Upper lobe of left lung (tissue), 6 donors: ENCODE measurements around the gene BOLA1. TPM values are rescaled to one million over a fixed set of nuclear protein-coding genes. Genes with fewer than 3 reads are reported as not detected.
"Not testable (repeated sequence)": the region's sequence is repeated elsewhere in the genome, so short reads cannot be mapped to it uniquely, and the experiment has no call there.

Experiments
- ATAC-seq, 2 donors: fragments of 200-7000 bp; cut with Tn5 transposase; one replicate each; pipeline ENCODE4 v1.9.1; 2022; ENCODE audit warnings: mild to moderate bottlenecking in 2 of 2, moderate library complexity in 2 of 2; ENCODE audit not compliant: low FRiP score in 2 of 2
- DNase-seq, 2 donors: peaks; one replicate each; pipeline ENCODE4 v3.0.0-alpha.2; 2019 to 2020
- H3K27ac ChIP-seq, 4 donors: fragments of 200-600 bp; sonication (generic); one replicate each; pipeline ENCODE4 v1.5.1; 2016 to 2019
- H3K27me3 ChIP-seq, 4 donors: fragments of 200-600 bp; sonication (generic); one replicate each; pipeline ENCODE4 v1.5.1; 2017 to 2019
- H3K36me3 ChIP-seq, 4 donors: fragments of 200-600 bp; sonication (generic); one replicate each; pipeline ENCODE4 v1.5.1; 2016 to 2019
- H3K4me1 ChIP-seq, 4 donors: fragments of 200-600 bp; sonication (generic); one replicate each; pipeline ENCODE4 v1.5.1; 2018 to 2019
- H3K4me3 ChIP-seq, 4 donors: fragments of 200-600 bp; sonication (generic); one replicate each; pipeline ENCODE4 v1.5.1; 2017 to 2019; ENCODE audit warnings: mild to moderate bottlenecking in 2 of 4, moderate library complexity in 1 of 4
- H3K9me3 ChIP-seq, 4 donors: fragments of 200-600 bp; sonication (generic); one replicate each; pipeline ENCODE4 v1.5.1; 2018 to 2019
- CTCF ChIP-seq, 6 experiments: fragments of 450-650 bp in 4 of 6; fragments of 200-600 bp in 2 of 6; sonication (generic) in 2 of 6; IDR thresholded peaks; one replicate each; pipeline ENCODE4 v1.5.1; 2016 to 2019; ENCODE audit warnings: antibody characterized with exemption in 6 of 6
- EP300 ChIP-seq, 4 donors: sonication (generic); formaldehyde crosslinking; IDR thresholded peaks; one replicate each; pipeline ENCODE4 v1.5.1; 2017; ENCODE audit warnings: antibody characterized with exemption in 4 of 4, control low read depth in 2 of 4
- POLR2A ChIP-seq, 4 donors: fragments of 450-650 bp; IDR thresholded peaks; one replicate each; pipeline ENCODE4 v1.5.1; 2016 to 2017; ENCODE audit warnings: antibody characterized with exemption in 4 of 4, mild to moderate bottlenecking in 2 of 4
- POLR2AphosphoS5 ChIP-seq, 2 donors: sonication (generic); formaldehyde crosslinking; IDR thresholded peaks; one replicate each; pipeline ENCODE4 v1.5.1; 2017; ENCODE audit warnings: antibody characterized with exemption in 2 of 2
- WGBS, 2 donors: methylation state at CpG; one replicate each; pipeline ENCODE4 v1.1.5; 2017 to 2018; 5-methylcytosine and 5-hydroxymethylcytosine counted together
- total RNA-seq, 6 donors: library from RNA; depleted of rRNA in 4 of 6; stranded (reverse); fragments of >200 nt in 4 of 6; gene quantifications; one replicate each; pipeline versions ENCODE4 v1.1.0 to v1.2.1, GENCODE V29; 2016 to 2021
- donor health status: DM: no; HTN: no; CAD: no; lungs with moderate emphysema.
- donor health status: DM: no; HTN: yes; CAD: no; lungs with severe emphysema.

BOLA1 gene
- total RNA-seq, 6 donors from 2014 or later: 11.1 to 23.0 (median 14.5) TPM

- H3K9me3 ChIP-seq, H3K4me1 ChIP-seq, H3K36me3 ChIP-seq, DNase-seq, ATAC-seq, H3K27ac ChIP-seq, H3K27me3 ChIP-seq, H3K4me3 ChIP-seq: not testable (repeated sequence)
- WGBS, 2 donors: no CpG with 5 or more reads among the region's 4 CpGs
Observed at GRCh38 chr1:149873060-149873459, 26.3 kb upstream of the BOLA1 start.

- no peak for TF ChIP-seq EP300 (IDR thresholded peaks at IDR 0.05)
- no peak for TF ChIP-seq POLR2AphosphoS5 (IDR thresholded peaks at IDR 0.05)
- TF ChIP-seq CTCF (IDR thresholded peaks at IDR 0.05): no peak
- no peak for TF ChIP-seq POLR2A (IDR thresholded peaks at IDR 0.05)
- Histone ChIP-seq H3K27ac (no peak overlapping the region), H3K27me3 (no peaks in the 10 kb centered on the region), H3K4me3 (no peak overlapping the region), H3K4me1 (no peaks in the 10 kb centered on the region), H3K9me3 (no peaks in the 10 kb centered on the region), H3K36me3 (no peaks in the 10 kb centered on the region)
- 89 to 90% methylated on average over 4 to 7 of the region's 7 CpGs for whole genome bisulfite sequencing, 2 donors
- DNase-seq: no peak
- no peak for ATAC-seq
Observed at GRCh38 chr1:149877211-149877946, 22.0 kb upstream of the BOLA1 start.

- H3K27ac ChIP-seq: no peak overlapping the region
- no peaks in the 10 kb centered on the region for H3K27me3 ChIP-seq
- WGBS, 2 donors: 73 to 100% methylated on average over 1 of the region's 1 CpG
- TF ChIP-seq POLR2A (IDR thresholded peaks at IDR 0.05): peak in 1 of 4 donors; percentile 6
- TF ChIP-seq CTCF (IDR thresholded peaks at IDR 0.05): no peak
- DNase-seq: no peak
- H3K9me3 ChIP-seq: no peaks in the 10 kb centered on the region
- H3K36me3 ChIP-seq: no peaks in the 10 kb centered on the region
- no peak for ATAC-seq
- peaks cover 6 to 13% (median 11%) of the 10 kb centered on the region in 4 donors for H3K4me1 ChIP-seq
- no peak overlapping the region for H3K4me3 ChIP-seq
Observed at GRCh38 chr1:149879556-149879955, 19.8 kb upstream of the BOLA1 start.

- DNase-seq: no peak
- 89 to 100% methylated on average over 1 of the region's 1 CpG for WGBS, 2 donors
Observed at GRCh38 chr1:149881876-149882275, 17.5 kb upstream of the BOLA1 start.

More at GRCh38 chr1:149881876-149882275, 17.5 kb upstream of the BOLA1 start:
- H3K27ac ChIP-seq: no peak overlapping the region
- H3K9me3 ChIP-seq: no peaks in the 10 kb centered on the region
- H3K4me3 ChIP-seq: no peak overlapping the region
- H3K36me3 ChIP-seq: no peaks in the 10 kb centered on the region
- peaks cover 10 to 21% (median 17%) of the 10 kb centered on the region in 4 donors for H3K4me1 ChIP-seq
- ATAC-seq: no peak
- TF ChIP-seq CTCF (IDR thresholded peaks at IDR 0.05): no peak
- TF ChIP-seq EP300 (IDR thresholded peaks at IDR 0.05): no peak
- no peak for TF ChIP-seq POLR2AphosphoS5 (IDR thresholded peaks at IDR 0.05)
- TF ChIP-seq POLR2A (IDR thresholded peaks at IDR 0.05): no peak
- H3K27me3 ChIP-seq: no peaks in the 10 kb centered on the region
